ENCODE results near the gene FSIP1.

The FSIP1 gene

GRCh38 chr15:39685999-39686613 is 96.5 kb downstream of the FSIP1 start:
- peak; percentile 90 for FAIRE-seq
- DNase-seq (ENCODE audit: insufficient read length, low spot score), result peak; percentile 3
- TF ChIP-seq SPI1 (IDR thresholded peaks at IDR 0.05; ENCODE audit: low read depth, low read length) (no peak), POLR2AphosphoS5 (IDR thresholded peaks at IDR 0.05; ENCODE audit: low read depth, low read length) (no peak), PAX5 (IDR thresholded peaks at IDR 0.05; ENCODE audit: insufficient read depth, low read length, severe bottlenecking) (no peak), TAF1 (IDR thresholded peaks at IDR 0.05; ENCODE audit: low read depth, low read length) (no peak), POU2F2 (IDR thresholded peaks at IDR 0.05; ENCODE audit: low read depth, low read length) (no peak), POLR2A (IDR thresholded peaks at IDR 0.05; ENCODE audit: low read depth, low read length) (no peak)

- TF ChIP-seq PAX5 (IDR thresholded peaks at IDR 0.05; ENCODE audit: insufficient read depth, low read length, severe bottlenecking) (no peak), POLR2AphosphoS5 (IDR thresholded peaks at IDR 0.05; ENCODE audit: low read depth, low read length) (no peak), POLR2A (IDR thresholded peaks at IDR 0.05; ENCODE audit: low read depth, low read length) (no peak), SPI1 (IDR thresholded peaks at IDR 0.05; ENCODE audit: low read depth, low read length) (no peak), TAF1 (IDR thresholded peaks at IDR 0.05; ENCODE audit: low read depth, low read length) (no peak), POU2F2 (IDR thresholded peaks at IDR 0.05; ENCODE audit: low read depth, low read length) (no peak)
- no peak for FAIRE-seq
- DNase-seq (ENCODE audit: insufficient read length, low spot score), result no peak
These were observed 97.3 kb downstream of the FSIP1 start for GRCh38 chr15:39685367-39685766.

DNA sequence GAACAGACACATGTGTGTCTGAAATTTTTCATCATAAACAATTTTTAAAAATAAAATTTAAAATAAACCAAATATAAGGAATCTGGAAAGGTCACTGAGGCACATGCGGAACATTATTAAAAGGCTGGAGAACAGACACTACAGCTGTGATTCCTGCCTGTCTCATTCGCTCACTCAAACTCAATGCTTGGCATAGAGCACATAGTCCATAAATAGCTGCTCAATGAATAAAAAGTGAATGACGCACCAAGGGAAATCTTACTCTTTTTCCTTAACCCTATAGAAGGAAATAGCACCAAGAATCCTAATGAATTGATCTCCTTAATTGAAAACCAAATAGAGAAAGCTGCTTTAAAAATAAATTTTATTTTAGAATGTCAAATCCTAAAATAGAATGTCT is 98.4 kb downstream of the FSIP1 start:
- TF ChIP-seq TAF1 (IDR thresholded peaks at IDR 0.05; ENCODE audit: low read depth, low read length), result no peak
- TF ChIP-seq SPI1 (IDR thresholded peaks at IDR 0.05; ENCODE audit: low read depth, low read length), result no peak
- TF ChIP-seq PAX5 (IDR thresholded peaks at IDR 0.05; ENCODE audit: insufficient read depth, low read length, severe bottlenecking), result no peak
- TF ChIP-seq POLR2AphosphoS5 (IDR thresholded peaks at IDR 0.05; ENCODE audit: low read depth, low read length), result no peak
- no peak for TF ChIP-seq POLR2A (IDR thresholded peaks at IDR 0.05; ENCODE audit: low read depth, low read length)
- no peak for DNase-seq (ENCODE audit: insufficient read length, low spot score)
- no peak for FAIRE-seq

DNA sequence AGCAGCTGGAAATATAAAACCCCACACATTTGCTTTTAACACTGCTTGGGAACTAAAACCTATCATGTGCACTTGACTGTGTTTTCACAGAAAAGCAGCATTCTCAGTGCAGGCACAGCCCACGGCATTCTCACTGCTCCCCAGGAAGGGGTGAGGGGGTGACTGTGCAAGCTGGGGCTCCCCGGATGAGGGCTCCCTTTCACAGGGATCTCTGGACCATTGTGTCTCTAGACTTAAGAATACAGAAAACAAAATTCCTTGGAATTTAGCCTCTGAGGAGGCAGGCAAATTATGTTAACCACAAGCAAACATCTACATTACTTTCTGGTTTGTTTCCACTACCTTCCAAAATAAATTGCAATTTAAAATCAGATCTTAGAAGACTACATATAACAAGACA is 100.3 kb downstream of the FSIP1 start:
- no peak for DNase-seq (ENCODE audit: insufficient read length, low spot score)
- TF ChIP-seq POLR2AphosphoS5 (IDR thresholded peaks at IDR 0.05; ENCODE audit: low read depth, low read length) (no peak), PAX5 (IDR thresholded peaks at IDR 0.05; ENCODE audit: insufficient read depth, low read length, severe bottlenecking) (no peak), POLR2A (IDR thresholded peaks at IDR 0.05; ENCODE audit: low read depth, low read length) (no peak), TAF1 (IDR thresholded peaks at IDR 0.05; ENCODE audit: low read depth, low read length) (no peak), SPI1 (IDR thresholded peaks at IDR 0.05; ENCODE audit: low read depth, low read length) (no peak), POU2F2 (IDR thresholded peaks at IDR 0.05; ENCODE audit: low read depth, low read length) (no peak)
- FAIRE-seq, result no peak

DNA sequence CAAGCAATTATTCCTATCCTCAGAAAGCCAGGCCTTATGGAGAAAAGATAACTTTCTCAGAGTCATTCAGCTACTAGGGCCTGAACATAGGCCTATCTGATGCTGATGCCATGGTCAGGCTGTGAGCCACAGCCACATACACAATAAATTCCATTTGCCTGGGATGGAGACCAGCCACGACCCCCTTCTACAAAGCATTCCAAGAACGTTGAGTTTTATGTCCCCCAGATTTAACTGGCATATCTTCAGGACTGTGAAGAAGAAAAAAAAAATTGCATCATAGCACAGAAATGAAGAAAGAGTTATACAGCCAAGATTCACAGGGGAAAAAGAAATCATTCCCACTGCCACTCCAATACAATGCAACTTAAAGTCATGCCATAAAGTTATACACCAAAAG is 101.8 kb downstream of the FSIP1 start:
- no peak for TF ChIP-seq POLR2A (IDR thresholded peaks at IDR 0.05; ENCODE audit: low read depth, low read length)
- no peak for TF ChIP-seq POU2F2 (IDR thresholded peaks at IDR 0.05; ENCODE audit: low read depth, low read length)
- TF ChIP-seq POLR2AphosphoS5 (IDR thresholded peaks at IDR 0.05; ENCODE audit: low read depth, low read length), result no peak
- no peak for TF ChIP-seq PAX5 (IDR thresholded peaks at IDR 0.05; ENCODE audit: insufficient read depth, low read length, severe bottlenecking)
- no peak for TF ChIP-seq SPI1 (IDR thresholded peaks at IDR 0.05; ENCODE audit: low read depth, low read length)
- no peak for TF ChIP-seq TAF1 (IDR thresholded peaks at IDR 0.05; ENCODE audit: low read depth, low read length)

GRCh38 chr15:39672666-39673065 is 110.0 kb downstream of the FSIP1 start:
- FAIRE-seq (no peak), DNase-seq (ENCODE audit: insufficient read length, low spot score) (no peak)
- TF ChIP-seq TAF1 (IDR thresholded peaks at IDR 0.05; ENCODE audit: low read depth, low read length) (no peak), POU2F2 (IDR thresholded peaks at IDR 0.05; ENCODE audit: low read depth, low read length) (no peak), SPI1 (IDR thresholded peaks at IDR 0.05; ENCODE audit: low read depth, low read length) (no peak), POLR2AphosphoS5 (IDR thresholded peaks at IDR 0.05; ENCODE audit: low read depth, low read length) (no peak), PAX5 (IDR thresholded peaks at IDR 0.05; ENCODE audit: insufficient read depth, low read length, severe bottlenecking) (no peak), POLR2A (IDR thresholded peaks at IDR 0.05; ENCODE audit: low read depth, low read length) (no peak)

More for the DNA sequence above, 101.8 kb downstream of the FSIP1 start:
- DNase-seq (ENCODE audit: insufficient read length, low spot score) (no peak), FAIRE-seq (no peak)

- FAIRE-seq, result no peak
- DNase-seq (ENCODE audit: insufficient read length, low spot score), result no peak
These were observed 110.5 kb downstream of the FSIP1 start for GRCh38 chr15:39672184-39672583.

GRCh38 chr15:39670687-39671086 is 112.0 kb downstream of the FSIP1 start:
- FAIRE-seq (no peak), DNase-seq (ENCODE audit: insufficient read length, low spot score) (no peak)
- TF ChIP-seq TAF1 (IDR thresholded peaks at IDR 0.05; ENCODE audit: low read depth, low read length), result no peak
- no peak for TF ChIP-seq POLR2AphosphoS5 (IDR thresholded peaks at IDR 0.05; ENCODE audit: low read depth, low read length)
- no peak for TF ChIP-seq POLR2A (IDR thresholded peaks at IDR 0.05; ENCODE audit: low read depth, low read length)
- TF ChIP-seq POU2F2 (IDR thresholded peaks at IDR 0.05; ENCODE audit: low read depth, low read length), result no peak
- TF ChIP-seq SPI1 (IDR thresholded peaks at IDR 0.05; ENCODE audit: low read depth, low read length), result no peak

More at GRCh38 chr15:39672184-39672583, 110.5 kb downstream of the FSIP1 start:
- TF ChIP-seq TAF1 (IDR thresholded peaks at IDR 0.05; ENCODE audit: low read depth, low read length) (no peak), PAX5 (IDR thresholded peaks at IDR 0.05; ENCODE audit: insufficient read depth, low read length, severe bottlenecking) (no peak), POU2F2 (IDR thresholded peaks at IDR 0.05; ENCODE audit: low read depth, low read length) (no peak), POLR2A (IDR thresholded peaks at IDR 0.05; ENCODE audit: low read depth, low read length) (no peak), SPI1 (IDR thresholded peaks at IDR 0.05; ENCODE audit: low read depth, low read length) (no peak), POLR2AphosphoS5 (IDR thresholded peaks at IDR 0.05; ENCODE audit: low read depth, low read length) (no peak)

- TF ChIP-seq SPI1 (IDR thresholded peaks at IDR 0.05; ENCODE audit: low read depth, low read length) (no peak), TAF1 (IDR thresholded peaks at IDR 0.05; ENCODE audit: low read depth, low read length) (no peak), POLR2AphosphoS5 (IDR thresholded peaks at IDR 0.05; ENCODE audit: low read depth, low read length) (no peak), POLR2A (IDR thresholded peaks at IDR 0.05; ENCODE audit: low read depth, low read length) (no peak), PAX5 (IDR thresholded peaks at IDR 0.05; ENCODE audit: insufficient read depth, low read length, severe bottlenecking) (no peak), POU2F2 (IDR thresholded peaks at IDR 0.05; ENCODE audit: low read depth, low read length) (no peak)
- DNase-seq (ENCODE audit: insufficient read length, low spot score), result no peak
- no peak for FAIRE-seq
These were observed 113.0 kb downstream of the FSIP1 start for GRCh38 chr15:39669661-39670060.

DNA sequence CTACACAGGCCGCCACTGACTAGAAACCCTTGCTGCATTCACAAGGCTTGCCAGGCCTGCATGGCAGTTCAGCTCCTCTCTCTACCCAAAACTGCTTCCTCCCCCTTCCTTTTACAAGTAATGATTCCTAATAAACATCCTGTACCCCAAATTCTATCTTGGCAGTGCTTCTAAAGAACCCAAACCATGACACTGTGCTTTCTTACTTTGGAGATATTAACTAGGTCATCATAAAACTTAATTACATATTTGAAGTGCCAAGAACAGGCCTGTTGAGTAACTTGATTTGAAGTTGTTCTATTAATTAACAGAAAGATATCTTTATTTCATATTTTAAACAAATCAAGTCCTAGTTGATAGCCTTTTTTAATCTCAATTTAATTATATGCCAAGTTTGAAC is 113.4 kb downstream of the FSIP1 start:
- TF ChIP-seq TAF1 (IDR thresholded peaks at IDR 0.05; ENCODE audit: low read depth, low read length), result no peak
- no peak for TF ChIP-seq SPI1 (IDR thresholded peaks at IDR 0.05; ENCODE audit: low read depth, low read length)
- no peak for TF ChIP-seq POU2F2 (IDR thresholded peaks at IDR 0.05; ENCODE audit: low read depth, low read length)
- TF ChIP-seq PAX5 (IDR thresholded peaks at IDR 0.05; ENCODE audit: insufficient read depth, low read length, severe bottlenecking), result no peak
- TF ChIP-seq POLR2A (IDR thresholded peaks at IDR 0.05; ENCODE audit: low read depth, low read length), result no peak
- no peak for TF ChIP-seq POLR2AphosphoS5 (IDR thresholded peaks at IDR 0.05; ENCODE audit: low read depth, low read length)
- no peak for FAIRE-seq

More for the DNA sequence above, 113.4 kb downstream of the FSIP1 start:
- no peak for DNase-seq (ENCODE audit: insufficient read length, low spot score)
